OCI-LY3 (cell line): ENCODE data around the gene TNNT3.
"Not testable (repeated sequence)": the region's sequence is repeated elsewhere in the genome, so short reads cannot be mapped to it uniquely, and the experiment has no call there.

ENCODE experiments used
- H2AFZ ChIP-seq: fragments of 200-600, 300-600 bp; shearing (Covaris generic); 2 replicates; pipeline ENCODE4 v1.6.0; 2014; ENCODE audit warnings: antibody characterized with exemption, low read depth, low read length
- H3K27ac ChIP-seq: fragments of 200-600, 300-600 bp; sonication (generic); 2 replicates; pipeline ENCODE4 v1.5.1; 2014; ENCODE audit warnings: mild to moderate bottlenecking, low read length, moderate library complexity, mixed read lengths
- H3K27me3 ChIP-seq: fragments of 200-600, 300-600 bp; sonication (generic); 2 replicates; pipeline ENCODE4 v1.6.1; 2014; ENCODE audit warnings: low read depth, low read length, mixed read lengths
- H3K36me3 ChIP-seq: fragments of 200-600, 300-600 bp; sonication (generic); replicated peaks from 2 replicates; pipeline ENCODE3; 2014; ENCODE audit warnings: low read depth, low read length, mixed read lengths
- H3K4me1 ChIP-seq: fragments of 300-600, 200-600 bp; sonication (generic); 2 replicates; pipeline ENCODE4 v1.6.1; 2014; ENCODE audit warnings: low read length, mixed read lengths
- H3K4me2 ChIP-seq: fragments of 200-600, 300-600 bp; sonication (generic); 2 replicates; pipeline ENCODE4 v1.6.1; 2014; ENCODE audit warnings: low read length, mixed read lengths
- H3K4me3 ChIP-seq: fragments of 300-600, 200-600 bp; sonication (generic); 2 replicates; pipeline ENCODE4 v1.5.1; 2014; ENCODE audit warnings: antibody characterized with exemption, mild to moderate bottlenecking, low read length, moderate library complexity
- H3K79me2 ChIP-seq: fragments of 300-600, 200-600 bp; shearing (Covaris generic); 2 replicates; pipeline ENCODE4 v1.6.1; 2014; ENCODE audit warnings: mild to moderate bottlenecking, low read length, mixed read lengths
- H3K9ac ChIP-seq: fragments of 300-600, 200-600 bp; shearing (Covaris generic); 2 replicates; pipeline ENCODE4 v1.6.0; 2014; ENCODE audit warnings: mild to moderate bottlenecking, low read length, moderate library complexity
- H3K9me3 ChIP-seq: fragments of 200-600, 300-600 bp; shearing (Covaris generic); 2 replicates; pipeline ENCODE4 v1.6.1; 2014; ENCODE audit warnings: low read length, mixed read lengths; ENCODE audit not compliant: insufficient read depth
- H4K20me1 ChIP-seq: fragments of 200-600, 300-600 bp; sonication (generic); 2 replicates; pipeline ENCODE4 v1.6.1; 2016; ENCODE audit warnings: low read length, mixed read lengths; ENCODE audit not compliant: insufficient read depth
- EZH2phosphoT487 ChIP-seq: fragments of 200-600 bp; shearing (Covaris generic); IDR thresholded peaks from 2 replicates; pipeline ENCODE4 v1.6.1; 2018; ENCODE audit warnings: antibody characterized with exemption, mixed run types, low read depth
- TF ChIP-seq, protein P1 (sequence below): fragments of 200-600, 300-600 bp; sonication (generic); IDR thresholded peaks from 2 replicates; pipeline ENCODE4 v1.5.1; 2014; ENCODE audit warnings: antibody characterized with exemption, low read length, low read depth

Gene TNNT3

DNA sequence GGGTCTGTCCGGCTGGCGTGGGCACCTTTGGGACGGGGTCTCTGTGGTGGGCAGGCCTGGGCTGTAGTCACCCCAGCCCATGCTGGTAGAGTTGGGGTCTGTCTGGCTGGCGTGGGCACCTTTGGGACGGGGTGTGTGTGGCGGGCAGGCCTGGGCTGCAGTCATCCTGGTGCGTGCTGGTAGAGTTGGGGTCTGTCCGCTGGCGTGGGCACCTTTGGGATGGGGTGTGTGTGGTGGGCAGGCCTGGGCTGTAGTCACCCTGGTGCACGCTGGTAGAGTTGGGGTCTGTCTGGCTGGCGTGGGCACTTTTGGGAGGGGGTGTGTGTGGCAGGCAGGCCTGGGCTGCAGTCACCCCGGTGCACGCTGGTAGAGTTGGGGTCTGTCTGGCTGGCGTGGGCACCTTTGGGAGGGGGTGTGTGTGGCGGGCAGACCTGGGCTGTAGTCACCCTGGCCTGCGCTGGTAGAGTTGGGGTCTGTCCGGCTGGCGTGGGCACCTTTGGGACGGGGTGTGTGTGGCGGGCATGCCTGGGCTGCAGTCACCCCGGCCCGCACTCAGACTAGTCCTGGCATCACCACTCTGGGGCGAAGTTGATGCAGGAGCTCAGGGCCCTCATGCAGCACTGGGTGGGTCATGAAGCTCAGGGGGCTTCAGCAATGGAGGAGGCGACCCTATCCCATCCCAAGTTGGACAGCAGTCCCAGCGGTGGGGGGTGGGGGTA lies 47.1 kb upstream of the TNNT3 start:
- H3K9me3 ChIP-seq = no peaks in the 10 kb centered on the region
- 0 out of 2 replicates have a peak, but pooled peaks cover 4% of the 10 kb centered on the region for H3K27me3 ChIP-seq
- H2AFZ ChIP-seq = no peak overlapping the region
- no peak overlapping the region for H3K4me2 ChIP-seq
- peaks cover 8% of the 10 kb centered on the region for H3K36me3 ChIP-seq
- H3K79me2 ChIP-seq = peaks cover 8% of the 10 kb centered on the region; the same call in 1 of the 2 replicates
- no peak for TF ChIP-seq EZH2phosphoT487
- TF ChIP-seq, protein P1, sequence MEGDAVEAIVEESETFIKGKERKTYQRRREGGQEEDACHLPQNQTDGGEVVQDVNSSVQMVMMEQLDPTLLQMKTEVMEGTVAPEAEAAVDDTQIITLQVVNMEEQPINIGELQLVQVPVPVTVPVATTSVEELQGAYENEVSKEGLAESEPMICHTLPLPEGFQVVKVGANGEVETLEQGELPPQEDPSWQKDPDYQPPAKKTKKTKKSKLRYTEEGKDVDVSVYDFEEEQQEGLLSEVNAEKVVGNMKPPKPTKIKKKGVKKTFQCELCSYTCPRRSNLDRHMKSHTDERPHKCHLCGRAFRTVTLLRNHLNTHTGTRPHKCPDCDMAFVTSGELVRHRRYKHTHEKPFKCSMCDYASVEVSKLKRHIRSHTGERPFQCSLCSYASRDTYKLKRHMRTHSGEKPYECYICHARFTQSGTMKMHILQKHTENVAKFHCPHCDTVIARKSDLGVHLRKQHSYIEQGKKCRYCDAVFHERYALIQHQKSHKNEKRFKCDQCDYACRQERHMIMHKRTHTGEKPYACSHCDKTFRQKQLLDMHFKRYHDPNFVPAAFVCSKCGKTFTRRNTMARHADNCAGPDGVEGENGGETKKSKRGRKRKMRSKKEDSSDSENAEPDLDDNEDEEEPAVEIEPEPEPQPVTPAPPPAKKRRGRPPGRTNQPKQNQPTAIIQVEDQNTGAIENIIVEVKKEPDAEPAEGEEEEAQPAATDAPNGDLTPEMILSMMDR = no peak
- no peak overlapping the region for H3K27ac ChIP-seq
- peaks cover 25% of the 10 kb centered on the region for H3K4me1 ChIP-seq
- H3K4me3 ChIP-seq = no peak overlapping the region
- H3K9ac ChIP-seq = no peak overlapping the region
- peaks cover 97% of the 10 kb centered on the region for H4K20me1 ChIP-seq

DNA sequence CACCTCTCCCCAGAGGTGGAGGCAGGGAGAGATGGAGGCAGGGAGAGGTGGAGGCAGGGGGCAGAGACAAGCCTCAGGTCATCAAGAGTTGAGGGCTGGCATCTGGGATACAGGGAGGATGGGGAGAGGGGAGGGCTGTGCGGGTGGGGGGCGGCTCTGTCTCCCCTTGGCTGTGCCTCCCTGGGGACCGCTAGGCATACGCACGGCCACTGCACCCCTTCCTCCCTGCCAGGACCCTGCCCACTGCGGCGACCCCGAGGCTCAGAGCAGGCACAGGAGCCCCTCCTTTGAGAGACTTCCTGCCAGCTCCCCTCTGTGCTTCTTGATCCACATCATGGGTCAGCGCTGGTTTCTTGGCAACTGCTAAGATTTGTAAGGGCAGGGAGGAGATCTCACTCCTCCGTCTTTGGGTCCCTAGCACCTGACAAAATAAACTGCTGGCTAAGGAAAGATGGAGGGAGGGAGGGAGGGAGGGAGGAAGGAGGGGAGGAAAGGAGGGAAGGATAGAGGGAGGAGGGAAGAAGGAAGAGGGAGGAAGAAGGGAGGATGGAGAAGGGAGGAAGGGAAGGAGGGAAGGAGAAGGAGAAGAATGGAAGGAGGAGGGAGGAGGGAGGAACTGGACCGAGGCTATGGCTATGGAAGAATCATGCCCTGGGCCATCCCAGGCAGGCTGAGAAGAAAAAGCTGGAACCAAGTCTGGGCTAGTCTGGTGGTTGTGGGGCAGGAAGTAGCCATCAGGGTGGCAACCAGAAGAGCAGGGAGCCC lies 46.3 kb upstream of the TNNT3 start:
- Histone ChIP-seq H4K20me1 (peaks cover 97% of the 10 kb centered on the region), H3K9me3 (no peaks in the 10 kb centered on the region), H3K27me3 (0 out of 2 replicates have a peak, but pooled peaks cover 4% of the 10 kb centered on the region), H3K79me2 (peaks cover 8% of the 10 kb centered on the region; the same call in 1 of the 2 replicates), H2AFZ (no peak overlapping the region), H3K4me3 (no peak overlapping the region), H3K36me3 (peaks cover 6% of the 10 kb centered on the region), H3K4me2 (no peak overlapping the region), H3K27ac (no peak overlapping the region), H3K4me1 (peaks cover 19% of the 10 kb centered on the region), H3K9ac (no peak overlapping the region)
- TF ChIP-seq EZH2phosphoT487 = no peak

DNA sequence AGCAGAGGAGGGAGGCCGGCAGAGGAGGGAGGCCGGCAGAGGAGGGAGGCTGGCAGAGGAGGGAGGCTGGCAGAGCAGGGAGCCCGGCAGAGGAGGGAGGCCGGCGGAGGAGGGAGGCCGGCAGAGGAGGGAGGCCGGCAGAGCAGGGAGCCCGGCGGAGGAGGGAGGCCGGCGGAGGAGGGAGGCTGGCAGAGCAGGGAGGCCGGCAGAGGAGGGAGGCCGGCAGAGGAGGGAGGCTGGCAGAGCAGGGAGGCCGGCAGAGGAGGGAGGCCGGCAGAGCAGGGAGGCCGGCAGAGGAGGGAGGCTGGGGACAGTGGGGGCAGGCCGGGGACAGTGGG lies 45.7 kb upstream of the TNNT3 start:
- H3K4me2 ChIP-seq = not testable (repeated sequence)

DNA sequence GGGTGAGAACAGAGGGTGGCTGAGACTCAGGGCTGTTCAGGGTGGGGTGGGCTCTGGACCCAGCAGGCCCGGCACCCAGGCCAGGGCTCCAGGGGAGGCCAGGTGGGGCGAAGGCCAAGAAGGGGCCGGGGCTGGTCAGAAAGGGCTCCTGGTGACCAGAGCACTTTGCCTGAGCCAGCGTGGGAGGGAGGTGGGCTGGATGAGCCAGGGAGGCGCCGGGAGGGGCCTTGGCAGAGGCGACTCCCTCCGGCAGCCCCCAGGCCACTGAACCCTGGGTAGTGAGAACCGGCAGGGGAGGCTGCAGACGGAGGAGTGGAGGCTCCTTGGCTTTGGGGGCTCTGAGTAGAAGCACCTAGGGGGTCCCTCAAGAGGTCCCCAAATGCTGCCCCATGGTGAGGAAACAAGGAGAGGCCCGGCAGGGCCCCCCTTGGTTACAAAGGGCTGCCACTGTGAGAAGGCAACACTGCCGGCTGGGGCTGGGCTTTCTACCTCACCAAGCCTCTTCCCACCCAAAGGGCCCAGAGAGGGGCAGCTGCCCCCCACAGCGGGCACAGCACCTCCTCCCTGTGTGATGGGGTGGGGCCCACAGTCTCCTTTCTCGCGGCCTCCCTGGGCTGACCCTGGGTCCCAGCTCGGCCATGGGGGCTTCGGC lies 44.9 kb upstream of the TNNT3 start:
- peaks cover 97% of the 10 kb centered on the region for H4K20me1 ChIP-seq
- H3K79me2 ChIP-seq = not testable (repeated sequence)

More for the DNA sequence above, 45.7 kb upstream of the TNNT3 start:
- H3K36me3 ChIP-seq, H3K9ac ChIP-seq, H3K4me3 ChIP-seq, H2AFZ ChIP-seq, H3K27me3 ChIP-seq, H3K79me2 ChIP-seq, H3K9me3 ChIP-seq, H3K27ac ChIP-seq: not testable (repeated sequence)
- Histone ChIP-seq H3K4me1 (peaks cover 13% of the 10 kb centered on the region), H4K20me1 (peaks cover 97% of the 10 kb centered on the region)

DNA sequence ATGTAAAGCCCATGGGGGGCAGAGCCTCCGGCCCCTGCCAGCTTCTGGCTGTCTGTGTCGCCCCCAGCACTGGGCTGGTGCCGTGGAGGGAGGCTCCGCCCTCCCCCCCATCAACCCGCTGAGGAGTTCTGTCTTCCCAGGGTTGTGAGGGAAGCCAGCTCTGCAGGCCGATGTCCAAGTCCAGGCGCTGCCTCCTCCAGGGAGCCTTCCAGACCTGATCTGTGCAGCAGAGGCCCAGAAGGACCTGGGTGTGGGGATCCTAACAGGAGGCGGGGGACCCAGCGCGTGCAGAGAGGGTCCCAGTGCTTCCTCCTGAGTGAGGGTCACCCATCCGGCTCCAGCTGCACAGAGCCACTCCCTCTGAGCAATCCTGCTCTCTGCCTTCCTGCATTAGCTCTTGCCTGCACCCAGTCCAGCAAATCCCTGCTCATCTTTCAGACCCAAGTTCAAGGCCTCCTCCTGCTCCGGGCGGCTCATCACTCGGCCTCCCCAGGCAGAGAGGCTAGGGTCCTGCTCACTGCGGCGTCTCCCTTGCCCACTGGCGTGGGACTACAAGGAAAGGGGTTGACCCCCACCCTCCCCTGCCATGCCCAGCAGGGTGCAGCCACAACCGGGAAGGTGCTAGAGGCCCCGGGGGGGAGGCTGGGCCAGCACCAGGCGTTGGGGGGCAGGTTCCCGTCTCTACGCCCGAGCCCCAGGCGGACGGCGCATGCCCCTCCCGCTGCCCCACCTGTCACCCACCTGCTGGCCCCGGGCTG lies 44.2 kb upstream of the TNNT3 start:
- Histone ChIP-seq H3K4me2 (no peak overlapping the region), H3K79me2 (peaks cover 8% of the 10 kb centered on the region; the same call in 1 of the 2 replicates), H3K4me1 (no peaks in the 10 kb centered on the region), H3K36me3 (peaks cover 14% of the 10 kb centered on the region), H3K9ac (no peak overlapping the region), H3K27me3 (0 out of 2 replicates have a peak, but pooled peaks cover 3% of the 10 kb centered on the region), H4K20me1 (peaks cover 97% of the 10 kb centered on the region), H3K9me3 (no peaks in the 10 kb centered on the region), H3K27ac (no peak overlapping the region), H3K4me3 (no peak overlapping the region), H2AFZ (no peak overlapping the region)
- no peak for TF ChIP-seq EZH2phosphoT487
- TF ChIP-seq, protein P1 = no peak

More for the DNA sequence above, 44.9 kb upstream of the TNNT3 start:
- not testable (repeated sequence) for H3K4me1 ChIP-seq, H3K9ac ChIP-seq, H3K27me3 ChIP-seq, H3K27ac ChIP-seq, H3K36me3 ChIP-seq, H2AFZ ChIP-seq, H3K4me2 ChIP-seq, H3K9me3 ChIP-seq, H3K4me3 ChIP-seq

DNA sequence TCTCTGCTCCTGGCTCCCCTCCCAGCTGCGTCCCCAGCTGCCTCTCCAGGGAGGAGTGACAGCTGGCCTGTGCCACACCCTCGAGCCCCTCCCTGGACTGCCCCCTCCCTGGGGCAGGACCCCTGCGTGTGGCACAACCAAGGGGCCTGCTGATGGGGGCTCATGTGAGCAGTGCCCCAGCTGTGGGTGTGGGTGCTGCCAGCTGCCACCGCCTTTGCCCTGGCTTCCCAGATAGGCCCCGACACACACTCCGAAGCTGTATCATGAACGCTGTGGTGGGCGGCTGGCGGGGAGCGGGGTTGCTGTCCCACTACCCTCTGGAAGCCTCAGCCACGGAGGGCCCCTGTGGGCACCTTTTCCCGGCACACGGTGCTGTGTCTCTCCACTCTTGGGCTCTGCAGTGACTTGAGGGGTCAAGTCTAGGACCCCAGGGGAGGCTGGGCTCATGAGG lies 43.6 kb upstream of the TNNT3 start:
- H3K79me2 ChIP-seq, H3K4me2 ChIP-seq, H3K27ac ChIP-seq, H3K36me3 ChIP-seq, H3K9me3 ChIP-seq, H3K27me3 ChIP-seq, H2AFZ ChIP-seq, H3K9ac ChIP-seq, H3K4me1 ChIP-seq, H3K4me3 ChIP-seq: not testable (repeated sequence)
- H4K20me1 ChIP-seq = peaks cover 97% of the 10 kb centered on the region
